Body of pancreas (tissue), 4 donors: ENCODE data around the gene CAMKMT. TPM values are rescaled to one million over a fixed set of nuclear protein-coding genes. Genes with fewer than 3 reads are reported as not detected.

Source experiments
- ATAC-seq: fragments of 150-250 bp; one replicate; pipeline ENCODE4 v1.9.1; 2016
- DNase-seq, 4 donors: peaks; one replicate each; pipeline ENCODE4 v3.0.0-alpha.2; 2019
- H3K27ac ChIP-seq, 4 donors: fragments of 200-600 bp; sonication (generic); 1 replicate in 3 of 4; 2 replicates in 1 of 4; pipeline versions ENCODE4 v1.5.1 to v1.6.1; 2016 to 2019; ENCODE audit warnings: mild to moderate bottlenecking in 1 of 4, mixed read lengths in 1 of 4, moderate library complexity in 1 of 4
- H3K27me3 ChIP-seq, 2 donors: fragments of 200-600 bp; sonication (generic); one replicate each; pipeline ENCODE4 v1.6.0; 2016; ENCODE audit warnings: mild to moderate bottlenecking in 1 of 2
- H3K36me3 ChIP-seq, 2 donors: fragments of 200-600 bp; sonication (generic); replicated peaks in 1 of 2; 2 replicates each; pipeline ENCODE4 v1.5.1; 2016; ENCODE audit warnings: low read depth in 2 of 2; ENCODE audit not compliant: insufficient read depth in 1 of 2
- H3K4me1 ChIP-seq: fragments of 200-600 bp; sonication (generic); one replicate; pipeline ENCODE4 v1.6.0; 2016
- H3K4me3 ChIP-seq, 2 donors: fragments of 200-600 bp; sonication (generic); 1 replicate in 1 of 2; 2 replicates in 1 of 2; pipeline ENCODE4 v1.5.1; 2016 to 2019
- H3K9me3 ChIP-seq, 3 donors: fragments of 200-600 bp; sonication (generic); 1 replicate in 2 of 3; 2 replicates in 1 of 3; pipeline ENCODE4 v1.5.1; 2016
- CTCF ChIP-seq, 7 experiments: fragments of 450-650 bp in 4 of 7; fragments of 200-600 bp in 3 of 7; sonication (generic) in 3 of 7; IDR thresholded peaks; one replicate each; pipeline ENCODE4 v1.5.1; 2016 to 2019; ENCODE audit warnings: antibody characterized with exemption in 7 of 7
- POLR2A ChIP-seq, 3 donors: fragments of 450-650 bp; IDR thresholded peaks; one replicate each; pipeline ENCODE4 v1.6.1; 2016; ENCODE audit warnings: antibody characterized with exemption in 3 of 3, mild to moderate bottlenecking in 2 of 3
- whole genome bisulfite sequencing, 2 donors: methylation state at CpG; one replicate each; pipeline ENCODE4 v1.1.5; 2017; 5-methylcytosine and 5-hydroxymethylcytosine counted together
- intact Hi-C: fragments of 100-400 bp; cut with DNase I; formaldehyde crosslinking; loops from one replicate; pipeline ENCODE4 v1.15.1; 2023
- total RNA-seq, 2 donors: library from RNA; depleted of rRNA; stranded (reverse); fragments of >200 nt; gene quantifications; one replicate each; pipeline ENCODE4 v1.1.0, GENCODE V29; 2016

CAMKMT gene
- total RNA-seq, 2 donors from 2014 or later, result 18.4 to 23.4 TPM

- Histone ChIP-seq H3K4me3 (no peak overlapping the region), H3K9me3 (no peaks in the 10 kb centered on the region), H3K27me3 (no peaks in the 10 kb centered on the region), H3K36me3 (no peaks in the 10 kb centered on the region), H3K4me1 (no peaks in the 10 kb centered on the region), H3K27ac (no peak overlapping the region)
- intact Hi-C loops, result no loop called here
- TF ChIP-seq POLR2A (IDR thresholded peaks at IDR 0.05) (no peak), CTCF (IDR thresholded peaks at IDR 0.05) (no peak)
- ATAC-seq (no peak), DNase-seq (no peak)
- 96 to 97% methylated on average over 2 of the region's 2 CpGs for WGBS, 2 donors
These were observed 309.5 kb downstream of the CAMKMT start for GRCh38 chr2:44671276-44671675.

DNA sequence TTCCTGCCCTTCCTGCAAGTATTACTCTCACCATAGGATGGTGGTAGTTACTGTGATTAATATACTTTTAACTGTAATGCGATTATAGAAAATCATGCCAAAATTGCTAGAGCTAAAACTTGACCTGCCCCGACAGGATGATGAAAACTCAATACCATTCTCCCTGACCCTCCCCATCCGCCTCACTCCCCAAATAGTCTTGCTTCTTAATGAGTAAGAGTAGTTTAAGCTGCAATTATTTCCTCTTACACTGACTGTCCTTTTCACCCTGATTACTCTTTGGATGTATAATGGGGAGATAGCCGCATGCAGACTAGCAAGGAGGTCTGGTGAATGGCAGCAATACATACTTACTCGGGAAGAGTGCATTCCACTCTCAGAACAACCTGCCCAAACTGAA lies 310.2 kb downstream of the CAMKMT start:
- intact Hi-C loops, result no loop called here
- Histone ChIP-seq H3K36me3 (no peaks in the 10 kb centered on the region), H3K27ac (no peak overlapping the region), H3K4me3 (no peak overlapping the region), H3K27me3 (no peaks in the 10 kb centered on the region), H3K4me1 (no peaks in the 10 kb centered on the region), H3K9me3 (no peaks in the 10 kb centered on the region)
- no peak for TF ChIP-seq CTCF (IDR thresholded peaks at IDR 0.05)
- ATAC-seq, result no peak
- WGBS, 2 donors, result 89 to 93% methylated on average over 5 of the region's 5 CpGs
- no peak for DNase-seq

DNA sequence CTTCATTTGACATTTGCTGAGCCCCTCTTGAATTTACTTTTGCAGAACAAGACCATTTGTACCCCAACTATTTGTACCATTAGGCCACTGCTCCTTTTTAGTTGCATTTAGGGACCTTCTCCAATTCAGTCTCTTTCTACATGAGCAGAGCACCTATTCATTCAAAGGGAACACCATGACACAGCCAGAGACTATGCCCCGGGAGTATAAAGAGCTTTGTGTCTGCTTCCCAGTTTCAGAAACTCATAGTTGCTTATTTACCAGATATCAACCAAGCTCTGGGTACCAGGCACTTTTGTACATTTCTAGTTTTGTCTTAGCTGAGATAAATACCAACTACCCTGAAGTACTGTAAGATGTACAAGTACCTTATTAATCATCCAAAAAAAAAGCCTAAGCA lies 310.7 kb downstream of the CAMKMT start:
- no peaks in the 10 kb centered on the region for H3K27me3 ChIP-seq
- no peak for ATAC-seq
- H3K36me3 ChIP-seq, result no peaks in the 10 kb centered on the region
- 68 to 88% methylated on average over 1 of the region's 1 CpG for WGBS, 2 donors
- TF ChIP-seq POLR2A (IDR thresholded peaks at IDR 0.05) (no peak), CTCF (IDR thresholded peaks at IDR 0.05) (no peak)
- no peaks in the 10 kb centered on the region for H3K9me3 ChIP-seq
- no peak overlapping the region for H3K4me3 ChIP-seq
- H3K4me1 ChIP-seq, result no peaks in the 10 kb centered on the region
- DNase-seq, result no peak
- H3K27ac ChIP-seq, result no peak overlapping the region
- intact Hi-C loops, result no loop called here

GRCh38 chr2:44674473-44675284 lies 312.9 kb downstream of the CAMKMT start:
- Histone ChIP-seq H3K4me3 (no peak overlapping the region), H3K36me3 (no peaks in the 10 kb centered on the region), H3K27me3 (no peaks in the 10 kb centered on the region), H3K27ac (no peak overlapping the region), H3K4me1 (no peaks in the 10 kb centered on the region), H3K9me3 (no peaks in the 10 kb centered on the region)
- no peak for DNase-seq
- WGBS, 2 donors, result 69 to 71% methylated on average over 4 of the region's 4 CpGs
- TF ChIP-seq POLR2A (IDR thresholded peaks at IDR 0.05) (no peak), CTCF (IDR thresholded peaks at IDR 0.05) (no peak)
- intact Hi-C loops, result no loop called here
- ATAC-seq, result no peak

DNA sequence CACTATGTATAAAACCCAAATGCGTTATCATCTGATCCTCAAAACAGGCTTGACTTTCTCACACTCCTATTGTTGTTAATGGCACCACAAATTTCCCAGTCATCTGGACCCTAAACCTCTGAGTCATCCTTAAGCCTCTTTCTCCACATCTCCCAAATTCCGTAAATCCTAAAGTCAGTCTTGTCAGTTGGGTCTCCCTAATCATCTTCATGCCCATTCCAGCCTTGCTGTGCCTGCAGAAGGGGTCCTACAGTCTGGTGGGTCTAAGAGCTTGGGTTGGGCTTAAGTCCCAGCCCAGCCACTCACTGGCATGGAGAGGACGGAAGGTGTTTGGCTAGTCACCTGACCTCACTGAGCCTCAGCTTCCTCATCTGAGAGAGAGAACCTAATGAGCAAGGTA lies 314.6 kb downstream of the CAMKMT start:
- no peak for TF ChIP-seq CTCF (IDR thresholded peaks at IDR 0.05)
- TF ChIP-seq POLR2A (IDR thresholded peaks at IDR 0.05), result no peak
- no peak for ATAC-seq
- Histone ChIP-seq H3K27ac (no peak overlapping the region), H3K27me3 (no peaks in the 10 kb centered on the region), H3K36me3 (no peaks in the 10 kb centered on the region), H3K4me3 (no peak overlapping the region), H3K4me1 (no peaks in the 10 kb centered on the region), H3K9me3 (no peaks in the 10 kb centered on the region)
- intact Hi-C loops, result no loop called here
- WGBS, 2 donors, result 91 to 96% methylated on average over 3 of the region's 3 CpGs
- DNase-seq, result no peak
